T-cell (primary cell): ENCODE data around the gene EDC4. TPM values are rescaled to one million over a fixed set of nuclear protein-coding genes. Genes with fewer than 3 reads are reported as not detected.

ENCODE experiments used
- total RNA-seq, 35 experiments: library from RNA in 6 of 35; stranded (reverse) in 6 of 35; fragments of 120-200 nt in 1 of 35; gene quantifications; one replicate each; pipeline versions ENCODE4 v1.2.1 to v1.2.4 and lab custom pipeline; 2013 to 2026

The EDC4 gene
- total RNA-seq, 5 donors from 2014 or later (not counting 1 experiment from before 2014, with no cell fraction given): 110 to 144 (median 136) TPM

Other genes starting within 250 kb of the EDC4 start
- gene CARMIL2, start 227.9 kb upstream of the EDC4 start, total RNA-seq: 100 to 1,000 TPM; 150 to 271 (median 243) TPM
- 10 to 100 TPM; 24.5 to 62.6 (median 53.6) TPM for gene ACD, start 212.8 kb upstream of the EDC4 start, total RNA-seq
- gene PARD6A, start 212.1 kb upstream of the EDC4 start, total RNA-seq: 10 to 100 TPM in 1 of 5 donors, 1 to 10 TPM in 4; 2.9 to 10.6 (median 7.6) TPM
- gene ENKD1, start 206.3 kb upstream of the EDC4 start, total RNA-seq: 10 to 100 TPM in 3 of 5 donors, 1 to 10 TPM in 2; 4.2 to 12.1 (median 10.1) TPM
- 1 to 10 TPM; 1.9 to 6.7 (median 5.4) TPM for gene C16orf86, start 206.2 kb upstream of the EDC4 start, total RNA-seq
- gene GFOD2, start 153.7 kb upstream of the EDC4 start, total RNA-seq: 10 to 100 TPM in 4 of 5 donors, 1 to 10 TPM in 1; 8.5 to 23.2 (median 16.7) TPM
- 10 to 100 TPM; 21.9 to 29.3 (median 24.5) TPM for gene RANBP10, start 66.5 kb upstream of the EDC4 start, total RNA-seq
- under 1 TPM; 0.30 to 0.45 (median 0.37) TPM for gene TSNAXIP1, start 66.2 kb upstream of the EDC4 start, total RNA-seq
- 10 to 100 TPM; 37.9 to 59.9 (median 55.5) TPM for gene THAP11, start 30.7 kb upstream of the EDC4 start, total RNA-seq
- 10 to 100 TPM; 37.4 to 55.0 (median 48.3) TPM for gene NUTF2, start 26.1 kb upstream of the EDC4 start, total RNA-seq
- gene CENPT, start 25.4 kb upstream of the EDC4 start, total RNA-seq: 100 to 1,000 TPM in 3 of 5 donors, 10 to 100 TPM in 2; 85.0 to 117 (median 111) TPM
- gene NRN1L, start 11.8 kb downstream of the EDC4 start, total RNA-seq: 1 to 10 TPM in 4 of 5 donors, under 1 TPM in 1; 0.72 to 5.3 (median 3.1) TPM
- gene PSKH1, start 20.2 kb downstream of the EDC4 start, total RNA-seq: 10 to 100 TPM; 14.8 to 31.4 (median 28.1) TPM
- 10 to 100 TPM in 4 of 5 donors, 1 to 10 TPM in 1; 9.4 to 14.2 (median 13.2) TPM for gene CTRL, start 58.8 kb downstream of the EDC4 start, total RNA-seq
- gene PSMB10, start 63.8 kb downstream of the EDC4 start, total RNA-seq: 100 to 1,000 TPM; 118 to 214 (median 165) TPM
- gene LCAT, start 71.1 kb downstream of the EDC4 start, total RNA-seq: 10 to 100 TPM in 4 of 5 donors, 1 to 10 TPM in 1; 9.8 to 20.7 (median 18.7) TPM
- 10 to 100 TPM; 23.3 to 39.6 (median 33.7) TPM for gene SLC12A4, start 95.6 kb downstream of the EDC4 start, total RNA-seq
- gene DPEP3, start 107.4 kb downstream of the EDC4 start, total RNA-seq: 1 to 10 TPM in 4 of 5 donors, under 1 TPM in 1; 0.48 to 1.5 (median 1.1) TPM
- 100 to 1,000 TPM in 3 of 5 donors, 10 to 100 TPM in 2; 51.5 to 122 (median 100) TPM for gene DPEP2, start 126.4 kb downstream of the EDC4 start, total RNA-seq
- not detected for gene DPEP2NB, start 142.9 kb downstream of the EDC4 start, total RNA-seq
- gene DDX28, start 150.2 kb downstream of the EDC4 start, total RNA-seq: 10 to 100 TPM; 15.5 to 21.0 (median 17.6) TPM
- gene DUS2, start 150.2 kb downstream of the EDC4 start, total RNA-seq: 10 to 100 TPM; 14.5 to 19.4 (median 15.8) TPM
- gene NFATC3, start 212.3 kb downstream of the EDC4 start, total RNA-seq: 100 to 1,000 TPM; 111 to 144 (median 116) TPM